Activated naive CD8-positive, alpha-beta T cell (primary cell): ENCODE data around the gene FCN2.

Experiments
- H3K27ac Mint-ChIP-seq: one replicate; pipeline ENCODE4 v1.8.0; 2021; ENCODE audit warnings: mixed read lengths
- H3K27me3 Mint-ChIP-seq: one replicate; pipeline ENCODE4 v1.8.0; 2021; ENCODE audit warnings: mixed read lengths
- H3K36me3 Mint-ChIP-seq: one replicate; pipeline ENCODE4 v1.8.0; 2021; ENCODE audit warnings: mixed read lengths
- H3K4me1 Mint-ChIP-seq: one replicate; pipeline ENCODE4 v1.8.0; 2021; ENCODE audit warnings: low read depth, mixed read lengths
- H3K4me3 Mint-ChIP-seq: one replicate; pipeline ENCODE4 v1.8.0; 2021; ENCODE audit warnings: mild to moderate bottlenecking, mixed read lengths
- H3K9me3 Mint-ChIP-seq: one replicate; pipeline ENCODE4 v1.8.0; 2021; ENCODE audit warnings: low read depth, mixed read lengths

The FCN2 gene

DNA sequence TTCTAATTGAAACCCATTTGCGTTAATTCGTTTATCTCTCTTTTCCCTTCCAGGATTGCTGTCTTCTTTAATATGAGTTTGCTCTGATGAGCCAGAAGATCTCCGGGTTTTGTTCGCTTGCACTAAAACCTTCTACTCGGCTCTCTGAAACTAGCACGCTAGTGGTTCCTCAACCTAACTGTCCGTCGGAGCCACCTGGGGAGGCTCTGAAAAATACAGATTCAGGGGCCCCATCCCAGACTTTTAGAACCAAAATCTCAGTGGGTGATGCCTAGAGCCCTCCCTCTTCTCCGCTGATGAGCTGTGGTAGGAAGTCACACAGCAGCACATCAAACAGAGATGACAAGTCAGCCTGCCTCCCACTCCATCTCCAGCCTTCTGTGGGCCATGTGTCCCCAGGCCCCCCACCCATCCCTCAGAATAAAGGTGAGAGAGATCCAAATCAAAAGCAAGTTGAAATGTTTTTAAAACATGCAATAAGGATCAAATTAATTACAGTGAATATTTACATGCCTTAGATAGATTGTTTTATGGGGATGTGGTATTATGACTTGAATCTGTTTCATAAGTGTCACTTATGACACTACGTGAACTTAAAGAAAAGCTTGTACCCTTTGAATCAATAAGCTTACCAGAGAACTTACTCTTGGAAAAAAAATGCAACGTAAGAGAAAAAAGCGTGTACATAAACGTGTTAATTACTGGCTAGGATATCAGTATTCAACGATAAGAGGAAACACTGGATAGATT lies 16.4 kb downstream of the FCN2 start:
- Mint-ChIP-seq H3K27ac (no peak overlapping the region), H3K36me3 (peaks cover 2% of the 10 kb centered on the region), H3K9me3 (peaks cover 10% of the 10 kb centered on the region), H3K27me3 (peaks cover 4% of the 10 kb centered on the region), H3K4me1 (no peaks in the 10 kb centered on the region), H3K4me3 (no peak overlapping the region)

DNA sequence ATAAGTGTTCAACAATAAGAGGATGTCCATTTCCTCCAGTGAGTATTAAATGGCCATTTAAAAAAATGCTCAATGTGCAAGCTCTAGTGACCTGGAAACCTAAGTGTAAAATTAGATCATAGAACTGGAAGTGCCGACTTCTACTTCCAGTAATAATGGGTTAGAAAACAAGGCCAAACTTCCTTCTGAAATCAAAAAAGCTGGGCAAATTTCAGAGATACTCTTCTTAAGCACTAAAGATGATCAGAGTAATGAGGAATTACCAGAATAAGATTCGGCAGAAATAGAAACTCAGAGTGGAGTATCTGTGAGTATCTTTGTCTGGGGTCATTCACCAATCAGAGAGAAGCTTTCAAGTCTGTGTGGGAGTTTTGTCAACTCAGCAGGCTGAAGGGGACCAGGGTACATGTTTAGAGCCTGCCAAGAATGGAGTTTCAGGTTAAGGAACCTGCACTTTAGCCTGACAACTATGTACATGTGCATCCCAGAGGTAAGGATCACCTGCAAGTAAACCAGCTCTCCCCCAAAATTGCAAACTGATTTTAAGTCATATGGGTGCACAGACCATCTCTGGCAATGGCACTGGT lies 17.1 kb downstream of the FCN2 start:
- Mint-ChIP-seq H3K9me3 (peaks cover 10% of the 10 kb centered on the region), H3K27ac (no peak overlapping the region), H3K27me3 (peaks cover 4% of the 10 kb centered on the region), H3K4me3 (no peak overlapping the region), H3K4me1 (no peaks in the 10 kb centered on the region), H3K36me3 (peaks cover 2% of the 10 kb centered on the region)

DNA sequence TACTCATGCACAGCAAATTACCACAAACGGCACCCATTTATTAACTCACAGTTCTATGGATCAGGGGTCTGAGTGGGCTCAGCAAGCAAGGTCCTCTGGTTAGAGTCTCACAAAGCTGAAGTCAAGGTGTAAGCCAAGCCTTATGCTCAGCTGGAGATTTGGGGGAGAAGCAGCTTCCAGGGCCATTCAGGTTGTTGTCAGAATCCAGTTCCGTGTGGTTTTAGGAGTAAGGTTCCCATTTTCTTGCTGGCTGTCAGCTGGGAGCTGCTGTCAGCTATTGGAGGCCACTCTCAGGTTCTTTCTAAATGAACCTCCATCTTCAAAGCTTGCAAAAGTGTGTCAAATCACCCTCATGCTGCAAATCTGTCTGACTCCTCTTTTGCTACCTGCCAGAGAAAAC lies 17.7 kb downstream of the FCN2 start:
- peaks cover 5% of the 10 kb centered on the region for H3K27me3 Mint-ChIP-seq
- H3K4me1 Mint-ChIP-seq = no peaks in the 10 kb centered on the region
- H3K27ac Mint-ChIP-seq = no peak overlapping the region
- H3K4me3 Mint-ChIP-seq = no peak overlapping the region
- H3K36me3 Mint-ChIP-seq = peaks cover 2% of the 10 kb centered on the region
- peaks cover 10% of the 10 kb centered on the region for H3K9me3 Mint-ChIP-seq

DNA sequence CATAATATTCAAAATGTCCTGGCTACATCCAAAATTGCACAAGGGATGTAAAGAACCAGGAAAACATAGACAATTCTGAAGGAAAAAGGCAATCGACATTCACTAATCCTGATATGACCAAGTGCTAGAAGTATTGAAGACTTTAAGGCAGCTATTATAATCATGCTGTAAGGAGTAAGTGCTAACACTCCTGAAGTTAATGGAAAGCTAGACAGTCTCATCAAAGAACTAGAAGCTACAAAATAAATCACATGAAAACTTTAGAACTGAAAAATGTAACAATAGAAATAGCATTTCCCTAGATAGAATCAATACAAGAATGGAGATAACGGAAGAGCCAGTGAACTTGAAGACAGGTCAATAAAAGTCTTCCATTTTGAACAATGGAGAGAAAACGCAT lies 18.6 kb downstream of the FCN2 start:
- Mint-ChIP-seq H3K36me3 (peaks cover 2% of the 10 kb centered on the region), H3K27me3 (peaks cover 5% of the 10 kb centered on the region), H3K4me1 (no peaks in the 10 kb centered on the region), H3K4me3 (no peak overlapping the region), H3K27ac (no peak overlapping the region), H3K9me3 (peaks cover 10% of the 10 kb centered on the region)

DNA sequence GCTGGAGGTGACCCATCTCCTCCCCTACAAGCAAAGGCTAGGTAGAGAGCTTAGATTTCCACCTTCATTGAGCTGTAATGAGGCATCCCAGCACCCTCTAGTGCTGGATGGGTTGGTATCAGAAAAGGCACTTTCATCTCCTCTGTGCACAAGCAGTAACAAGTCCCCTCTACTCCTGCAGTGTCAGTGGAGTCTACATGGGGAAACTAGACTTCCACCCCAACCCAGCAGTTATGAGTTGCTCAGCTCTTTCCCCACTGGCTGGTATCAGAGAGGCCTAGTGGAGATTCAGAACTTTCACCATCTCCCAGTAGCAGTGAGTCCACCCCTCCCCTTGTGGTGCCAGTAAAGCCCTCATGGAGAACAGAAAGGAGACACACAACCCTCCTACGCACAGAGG lies 19.2 kb downstream of the FCN2 start:
- peaks cover 2% of the 10 kb centered on the region for H3K36me3 Mint-ChIP-seq
- H3K27me3 Mint-ChIP-seq = peaks cover 5% of the 10 kb centered on the region
- peaks cover 10% of the 10 kb centered on the region for H3K9me3 Mint-ChIP-seq
- H3K4me3 Mint-ChIP-seq = no peak overlapping the region
- no peaks in the 10 kb centered on the region for H3K4me1 Mint-ChIP-seq
- H3K27ac Mint-ChIP-seq = no peak overlapping the region

DNA sequence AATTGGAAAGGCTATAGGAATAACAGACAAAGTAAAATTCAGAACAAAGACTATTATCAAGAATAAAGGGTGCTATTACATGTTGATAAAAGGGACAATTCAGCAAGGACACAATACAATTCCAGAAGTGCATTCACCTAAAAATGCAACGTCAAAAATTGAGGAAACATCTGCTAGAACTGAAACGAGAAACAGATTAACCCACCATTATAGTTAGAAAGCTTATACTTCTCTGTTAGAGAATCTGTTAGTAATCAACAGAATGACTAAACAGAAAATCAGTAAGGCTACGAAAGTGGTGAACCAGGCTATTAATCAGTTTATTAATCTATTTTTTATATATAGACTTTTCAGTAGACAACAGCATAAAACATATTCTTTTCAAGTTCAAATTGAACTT lies 22.3 kb downstream of the FCN2 start:
- peaks cover 10% of the 10 kb centered on the region for H3K9me3 Mint-ChIP-seq
- H3K27ac Mint-ChIP-seq = no peak overlapping the region
- peaks cover 1% of the 10 kb centered on the region for H3K27me3 Mint-ChIP-seq
- H3K4me3 Mint-ChIP-seq = no peak overlapping the region
- no peaks in the 10 kb centered on the region for H3K4me1 Mint-ChIP-seq
- H3K36me3 Mint-ChIP-seq = peaks cover 2% of the 10 kb centered on the region

DNA sequence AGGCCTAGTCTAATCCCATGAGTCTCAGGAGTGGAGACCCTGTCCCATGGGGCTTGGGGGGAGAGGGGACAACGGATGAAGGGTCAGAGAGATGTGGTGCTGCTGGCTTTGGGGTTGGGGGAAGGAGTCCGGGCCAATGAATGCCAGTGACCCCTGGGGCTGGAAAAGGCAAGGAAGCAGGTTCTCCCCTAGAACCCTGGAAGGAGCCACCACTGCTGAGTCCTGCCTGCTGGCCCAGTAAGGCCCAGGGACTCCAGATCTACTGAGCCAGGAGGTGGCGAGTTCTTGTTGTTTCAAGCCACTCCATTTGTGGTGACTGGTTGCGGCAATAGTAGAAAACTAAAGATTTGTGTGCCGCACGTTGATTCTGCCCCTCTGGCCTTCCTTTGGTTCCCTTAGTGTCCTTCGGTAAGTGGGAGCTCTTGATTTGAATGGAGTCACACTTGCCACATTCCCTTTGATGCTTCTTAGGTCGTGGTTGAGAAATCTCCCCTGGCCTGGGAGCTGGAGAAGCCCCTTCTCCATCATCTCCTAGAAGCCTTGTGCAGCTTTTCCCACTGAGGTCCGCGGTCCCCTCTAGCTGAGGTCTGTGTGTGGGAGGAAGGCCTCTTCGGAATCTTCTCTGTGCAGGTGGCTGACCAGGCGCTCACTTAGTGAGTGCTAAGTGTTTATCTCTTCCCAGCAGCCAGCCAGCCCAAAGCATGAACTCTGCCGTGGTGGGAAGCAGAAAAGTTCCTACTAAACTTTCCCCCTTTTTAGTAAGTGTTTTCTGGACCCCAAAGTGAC lies 28.1 kb downstream of the FCN2 start:
- Mint-ChIP-seq H3K27ac (no peak overlapping the region), H3K4me3 (no peak overlapping the region), H3K9me3 (no peaks in the 10 kb centered on the region), H3K4me1 (no peaks in the 10 kb centered on the region), H3K36me3 (no peaks in the 10 kb centered on the region), H3K27me3 (peaks cover 8% of the 10 kb centered on the region)

DNA sequence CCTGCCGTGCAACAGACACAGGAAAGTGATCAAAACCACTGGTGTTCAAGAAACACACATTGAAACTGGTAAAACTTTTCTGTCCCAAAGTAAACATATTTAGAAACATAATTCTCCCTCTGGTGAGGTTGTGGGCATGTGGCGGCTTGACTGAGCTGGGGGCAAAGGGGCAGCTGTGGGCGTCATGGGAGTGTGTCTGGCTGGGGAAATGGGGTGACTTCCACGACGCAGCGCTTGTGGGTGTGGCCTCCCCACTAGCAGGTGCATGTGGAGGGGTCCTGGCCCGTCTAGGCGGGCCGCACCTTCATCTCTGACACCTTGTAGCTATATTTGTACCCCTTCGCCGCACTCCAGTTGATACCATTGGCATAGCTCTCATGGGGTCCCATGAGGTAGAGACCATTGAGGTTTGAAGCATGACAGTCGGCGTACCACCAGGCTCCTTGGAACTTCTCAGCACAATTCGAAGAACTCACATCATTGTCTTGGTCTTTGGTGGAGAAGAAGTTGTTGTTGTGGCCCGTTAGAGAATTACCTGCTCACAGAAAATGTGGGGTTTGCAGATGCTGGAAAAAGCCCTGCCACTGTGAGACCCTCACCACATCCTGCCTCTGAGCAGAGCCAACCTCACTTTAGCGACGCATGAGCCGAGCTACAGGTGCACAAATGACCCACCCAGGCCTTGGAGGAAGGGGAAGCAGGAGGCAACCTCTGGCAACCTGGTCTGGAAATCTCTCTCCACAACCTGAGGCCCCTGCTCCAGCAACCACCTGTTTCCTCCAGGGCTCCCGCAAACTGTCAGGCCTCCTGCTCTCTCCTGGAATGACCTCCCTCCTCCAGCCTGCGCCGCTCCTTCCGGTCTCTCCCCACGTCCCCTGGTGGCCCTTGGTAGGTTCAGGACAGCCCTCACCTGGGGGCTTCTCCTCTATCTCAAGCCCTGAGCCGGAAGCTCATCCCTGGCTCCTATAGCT lies 29.2 kb downstream of the FCN2 start:
- H3K4me1 Mint-ChIP-seq = no peaks in the 10 kb centered on the region
- H3K4me3 Mint-ChIP-seq = no peak overlapping the region
- no peaks in the 10 kb centered on the region for H3K9me3 Mint-ChIP-seq
- no peaks in the 10 kb centered on the region for H3K36me3 Mint-ChIP-seq
- peaks cover 10% of the 10 kb centered on the region for H3K27me3 Mint-ChIP-seq
- H3K27ac Mint-ChIP-seq = no peak overlapping the region

DNA sequence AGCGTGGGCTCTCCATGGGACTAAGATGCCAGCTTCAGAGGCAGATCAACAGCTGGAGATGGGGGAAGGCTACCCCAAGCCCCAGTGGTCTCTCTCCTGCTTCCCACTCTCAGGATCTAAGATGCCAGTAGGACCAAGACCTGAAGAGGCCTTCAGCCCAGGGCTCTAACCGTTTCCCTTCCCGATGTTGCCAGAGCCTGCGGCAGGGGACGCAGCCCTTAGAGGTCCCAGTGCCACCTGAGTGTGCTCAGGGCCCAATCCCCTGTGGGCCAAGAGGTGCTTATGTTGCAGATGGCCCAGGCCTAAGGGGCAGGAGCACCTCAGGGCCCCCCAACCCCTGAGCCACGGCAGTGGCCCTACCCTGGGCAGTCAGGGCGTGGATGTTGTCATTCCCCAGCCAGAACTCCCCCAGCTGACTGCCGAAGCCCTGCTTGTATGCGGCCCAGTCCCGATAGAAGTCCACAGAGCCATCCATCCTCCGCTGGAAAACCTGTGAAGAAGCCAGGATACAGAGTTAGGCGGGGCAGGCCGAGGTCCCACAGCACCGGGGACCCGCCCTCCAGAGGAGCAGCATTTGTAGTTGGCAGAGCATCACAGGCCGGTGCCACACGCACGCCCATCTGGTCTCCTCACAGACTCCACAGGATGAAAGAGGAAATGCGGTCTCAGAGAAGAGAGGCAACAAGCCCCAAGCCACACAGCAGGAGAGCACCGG lies 31.7 kb downstream of the FCN2 start:
- peaks cover 10% of the 10 kb centered on the region for H3K27me3 Mint-ChIP-seq
- no peak overlapping the region for H3K4me3 Mint-ChIP-seq
- no peaks in the 10 kb centered on the region for H3K36me3 Mint-ChIP-seq
- no peaks in the 10 kb centered on the region for H3K9me3 Mint-ChIP-seq
- H3K27ac Mint-ChIP-seq = no peak overlapping the region
- no peaks in the 10 kb centered on the region for H3K4me1 Mint-ChIP-seq

DNA sequence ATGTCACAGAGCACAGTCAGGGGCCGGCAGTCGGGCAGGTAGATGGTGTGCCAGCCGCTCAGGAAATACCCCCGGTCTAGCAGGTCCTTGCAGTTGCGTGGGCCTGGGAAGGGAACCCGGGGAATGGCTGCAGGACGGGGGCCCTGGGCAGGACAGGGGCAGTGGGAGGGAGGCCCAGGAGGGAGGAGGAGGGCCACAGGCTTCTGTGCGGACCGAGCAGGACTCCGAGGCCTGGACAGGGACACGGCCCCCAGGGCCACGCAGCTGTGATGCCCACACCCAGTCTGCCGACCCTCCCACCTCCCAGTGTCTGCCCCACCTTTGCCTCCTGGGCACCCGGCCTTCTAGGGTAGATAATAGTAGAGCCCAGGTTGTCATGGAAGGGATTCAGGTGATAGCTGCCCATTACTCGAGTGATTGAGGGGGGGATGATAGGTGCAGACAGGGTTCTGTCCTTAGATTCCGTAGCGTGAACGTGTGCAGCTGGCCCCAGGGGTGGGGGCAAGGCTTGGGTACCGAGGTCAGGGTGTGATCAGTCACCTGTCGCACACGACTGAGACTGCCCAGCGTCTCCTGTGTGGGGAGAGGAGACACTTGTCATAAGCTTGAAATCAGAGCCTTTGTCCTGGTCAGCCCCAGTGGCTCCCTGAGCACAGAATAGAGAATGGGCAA lies 32.6 kb downstream of the FCN2 start:
- Mint-ChIP-seq H3K27me3 (peaks cover 10% of the 10 kb centered on the region), H3K4me1 (no peaks in the 10 kb centered on the region), H3K36me3 (no peaks in the 10 kb centered on the region), H3K27ac (no peak overlapping the region), H3K4me3 (no peak overlapping the region), H3K9me3 (no peaks in the 10 kb centered on the region)

DNA sequence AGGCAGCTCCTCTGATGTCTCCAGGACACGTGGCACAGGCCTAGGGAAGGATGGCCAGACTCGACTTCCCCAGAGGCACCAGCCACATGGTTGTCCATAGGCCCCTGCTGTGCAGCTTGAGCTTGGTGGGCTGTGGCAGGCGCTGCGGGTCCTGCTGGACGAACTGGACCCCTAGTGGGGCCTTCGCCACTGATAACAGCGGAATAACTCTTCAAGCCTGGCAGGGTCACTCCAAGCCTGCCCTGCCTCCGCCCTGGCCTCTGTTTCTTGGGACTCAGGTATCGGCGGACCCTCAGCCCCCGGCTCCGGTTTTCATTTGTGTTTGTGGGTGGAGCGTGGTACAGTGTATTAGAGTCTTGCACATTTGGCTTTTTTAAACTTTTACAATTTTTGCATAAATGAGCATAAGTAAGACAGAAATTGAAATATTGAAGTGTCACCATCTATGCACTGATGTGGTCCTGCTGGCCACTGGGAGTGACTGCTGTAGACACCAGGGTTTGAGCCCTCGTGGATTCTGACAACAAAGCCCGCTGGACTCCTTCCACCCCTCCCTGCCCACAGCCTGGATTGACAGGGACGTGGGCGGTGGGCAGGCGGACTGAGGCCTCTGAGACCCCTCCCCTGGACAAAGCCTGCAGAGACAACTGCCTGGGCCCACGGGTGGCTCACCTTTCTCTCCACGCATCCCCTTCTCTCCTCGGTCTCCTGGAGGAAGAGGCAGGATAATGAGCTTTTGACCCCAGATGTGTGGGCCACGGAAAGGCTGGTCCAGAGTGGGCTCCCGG lies 33.3 kb downstream of the FCN2 start:
- no peak overlapping the region for H3K27ac Mint-ChIP-seq
- H3K9me3 Mint-ChIP-seq = no peaks in the 10 kb centered on the region
- peaks cover 10% of the 10 kb centered on the region for H3K27me3 Mint-ChIP-seq
- H3K36me3 Mint-ChIP-seq = no peaks in the 10 kb centered on the region
- no peaks in the 10 kb centered on the region for H3K4me1 Mint-ChIP-seq
- no peak overlapping the region for H3K4me3 Mint-ChIP-seq

DNA sequence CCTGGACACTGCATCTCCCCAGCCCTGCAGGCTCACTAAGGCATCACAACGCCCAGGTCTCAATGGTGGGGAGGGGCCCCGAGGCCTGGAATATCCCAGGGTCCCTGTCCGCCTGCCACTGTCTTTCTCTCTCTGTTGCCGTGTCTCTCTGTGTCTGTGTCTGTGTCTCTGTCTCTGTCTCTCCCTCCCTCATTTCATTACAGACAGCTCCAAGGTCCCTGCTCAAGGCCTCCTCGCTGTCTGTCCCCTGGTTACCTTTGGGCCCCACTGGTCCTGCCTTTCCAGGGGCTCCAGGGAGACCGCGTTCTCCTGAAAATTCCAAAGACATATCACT lies 33.9 kb downstream of the FCN2 start:
- no peak overlapping the region for H3K4me3 Mint-ChIP-seq
- peaks cover 4% of the 10 kb centered on the region for H3K9me3 Mint-ChIP-seq
- H3K27ac Mint-ChIP-seq = no peak overlapping the region
- no peaks in the 10 kb centered on the region for H3K4me1 Mint-ChIP-seq
- H3K27me3 Mint-ChIP-seq = peaks cover 10% of the 10 kb centered on the region
- no peaks in the 10 kb centered on the region for H3K36me3 Mint-ChIP-seq
